ENCODE data around the gene PCBP3. TPM values are rescaled to one million over a fixed set of nuclear protein-coding genes. Genes with fewer than 3 reads are reported as not detected.
"Not testable (repeated sequence)": the region's sequence is repeated elsewhere in the genome, so short reads cannot be mapped to it uniquely, and the experiment has no call there.

Gene PCBP3
- total and polyA plus RNA-seq, 2 donors (not counting 3 experiments of a cell fraction or from before 2014, with no cell fraction given), result 0.06 to 1.1 TPM

- CTCF ChIA-PET, result interaction anchor here (1.0 to 1.7 kb wide), 2 partner anchors 47 to 463 kb away, joined by 3 to 5 read pairs; no protein-coding TSS in a partner anchor
These were observed 40.0 kb upstream of the PCBP3 start for GRCh38 chr21:45603481-45603880.

GRCh38 chr21:45604681-45605080 lies 38.8 kb upstream of the PCBP3 start:
- H3K9me1 ChIP-seq (replicated peaks; ENCODE audit: control insufficient read depth, extremely low read depth, insufficient read depth, low read length); intact Hi-C loops (cut with micrococcal nuclease); DNase-seq (ENCODE audit: low read depth, low spot score); H3K27ac ChIP-seq (ENCODE audit: insufficient read depth, low read depth, low read length); H3K4me3 ChIP-seq (replicated peaks in 1 of 3; ENCODE audit: insufficient read depth in 1 of 3, low read depth in 1 of 3, low read length in 3 of 3); BruUV-seq (replicated peaks); H4K20me1 ChIP-seq (replicated peaks; ENCODE audit: control insufficient read depth, extremely low read depth, insufficient read depth, low read length); H3K4me1 ChIP-seq (ENCODE audit: control insufficient read depth, extremely low read depth, insufficient read depth, low read length); dilution Hi-C loops (cut with MboI; ENCODE audit: extremely low pct_ligation_motif_present, low sequenced_read_pairs); H3K9ac ChIP-seq (replicated peaks; ENCODE audit: extremely low read depth, insufficient read depth, low read length); POLR2A ChIA-PET; CTCF ChIA-PET; FAIRE-seq; H2AFZ ChIP-seq (ENCODE audit: low read depth, low read length); H3K27me3 ChIP-seq (ENCODE audit: control insufficient read depth in 2 of 2, insufficient read depth in 2 of 2, low read length in 2 of 2); H3K36me3 ChIP-seq (ENCODE audit: control insufficient read depth in 2 of 2, extremely low read depth in 1 of 2, insufficient read depth in 2 of 2, low read length in 2 of 2); H3K9me3 ChIP-seq (replicated peaks; ENCODE audit: control insufficient read depth, insufficient read depth, low read length); H3K4me2 ChIP-seq (ENCODE audit: insufficient read depth, low read length); H3K79me2 ChIP-seq (ENCODE audit: control insufficient read depth, insufficient read depth, low read length): not testable (repeated sequence)

More at GRCh38 chr21:45603481-45603880, 40.0 kb upstream of the PCBP3 start:
- no peak for FAIRE-seq
- H3K9me3 ChIP-seq (replicated peaks; ENCODE audit: control insufficient read depth, insufficient read depth, low read length), result no peaks in the 10 kb centered on the region
- no peaks in the 10 kb centered on the region for H4K20me1 ChIP-seq (replicated peaks; ENCODE audit: control insufficient read depth, extremely low read depth, insufficient read depth, low read length)
- BruUV-seq (replicated peaks), result no TSS peak
- TF ChIP-seq MYC (IDR thresholded peaks at IDR 0.05; ENCODE audit: low read depth, low read length) (no peak), EZH2 (IDR thresholded peaks at IDR 0.05; ENCODE audit: borderline replicate concordance, low read depth, low read length, severe bottlenecking) (no peak), POLR2AphosphoS5 (IDR thresholded peaks at IDR 0.05; ENCODE audit: insufficient read depth, low read depth, low read length) (no peak), POLR2A (IDR thresholded peaks at IDR 0.05; ENCODE audit: low read depth, low read length) (no peak), FOS (IDR thresholded peaks at IDR 0.05; ENCODE audit: borderline replicate concordance, insufficient read depth, low read length) (no peak), GATA2 (IDR thresholded peaks at IDR 0.05; ENCODE audit: insufficient read depth, insufficient read length, low read depth, low read length) (no peak), MAX (IDR thresholded peaks at IDR 0.05; ENCODE audit: insufficient read depth, insufficient read length) (no peak), JUN (IDR thresholded peaks at IDR 0.05; ENCODE audit: borderline replicate concordance, insufficient read depth, insufficient read length, low read depth) (no peak)
- TF ChIP-seq, protein P1, sequence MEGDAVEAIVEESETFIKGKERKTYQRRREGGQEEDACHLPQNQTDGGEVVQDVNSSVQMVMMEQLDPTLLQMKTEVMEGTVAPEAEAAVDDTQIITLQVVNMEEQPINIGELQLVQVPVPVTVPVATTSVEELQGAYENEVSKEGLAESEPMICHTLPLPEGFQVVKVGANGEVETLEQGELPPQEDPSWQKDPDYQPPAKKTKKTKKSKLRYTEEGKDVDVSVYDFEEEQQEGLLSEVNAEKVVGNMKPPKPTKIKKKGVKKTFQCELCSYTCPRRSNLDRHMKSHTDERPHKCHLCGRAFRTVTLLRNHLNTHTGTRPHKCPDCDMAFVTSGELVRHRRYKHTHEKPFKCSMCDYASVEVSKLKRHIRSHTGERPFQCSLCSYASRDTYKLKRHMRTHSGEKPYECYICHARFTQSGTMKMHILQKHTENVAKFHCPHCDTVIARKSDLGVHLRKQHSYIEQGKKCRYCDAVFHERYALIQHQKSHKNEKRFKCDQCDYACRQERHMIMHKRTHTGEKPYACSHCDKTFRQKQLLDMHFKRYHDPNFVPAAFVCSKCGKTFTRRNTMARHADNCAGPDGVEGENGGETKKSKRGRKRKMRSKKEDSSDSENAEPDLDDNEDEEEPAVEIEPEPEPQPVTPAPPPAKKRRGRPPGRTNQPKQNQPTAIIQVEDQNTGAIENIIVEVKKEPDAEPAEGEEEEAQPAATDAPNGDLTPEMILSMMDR (IDR thresholded peaks at IDR 0.05; ENCODE audit: extremely low read depth in 1 of 2, insufficient read depth in 1 of 2, low read depth in 1 of 2, low read length in 2 of 2), result no peak
- POLR2A ChIA-PET, result no interaction called here
- no peaks in the 10 kb centered on the region for H3K36me3 ChIP-seq (ENCODE audit: control insufficient read depth in 2 of 2, extremely low read depth in 1 of 2, insufficient read depth in 2 of 2, low read length in 2 of 2)
- H2AFZ ChIP-seq (ENCODE audit: low read depth, low read length), result no peak overlapping the region
- H3K79me2 ChIP-seq (ENCODE audit: control insufficient read depth, insufficient read depth, low read length), result no peaks in the 10 kb centered on the region
- H3K27ac ChIP-seq (ENCODE audit: insufficient read depth, low read depth, low read length), result no peak overlapping the region
- no peaks in the 10 kb centered on the region for H3K4me1 ChIP-seq (ENCODE audit: control insufficient read depth, extremely low read depth, insufficient read depth, low read length)
- H3K9me1 ChIP-seq (replicated peaks; ENCODE audit: control insufficient read depth, extremely low read depth, insufficient read depth, low read length), result no peaks in the 10 kb centered on the region
- intact Hi-C loops (cut with micrococcal nuclease) (no loop called here), dilution Hi-C loops (cut with MboI; ENCODE audit: extremely low pct_ligation_motif_present, low sequenced_read_pairs) (no loop called here)
- H3K4me3 ChIP-seq (replicated peaks in 1 of 3; ENCODE audit: insufficient read depth in 1 of 3, low read depth in 1 of 3, low read length in 3 of 3), result no peak overlapping the region
- no peak for DNase-seq (ENCODE audit: low read depth, low spot score)
- H3K27me3 ChIP-seq (ENCODE audit: control insufficient read depth in 2 of 2, insufficient read depth in 2 of 2, low read length in 2 of 2), result peaks cover 0 to 4% of the 10 kb centered on the region in 2 experiments
- no peak overlapping the region for H3K4me2 ChIP-seq (ENCODE audit: insufficient read depth, low read length)
- no peak overlapping the region for H3K9ac ChIP-seq (replicated peaks; ENCODE audit: extremely low read depth, insufficient read depth, low read length)

All from endothelial cell of umbilical vein (primary cell).